K562 (cell line): Measurements from ENCODE around the gene AFAP1. TPM values are rescaled to one million over a fixed set of nuclear protein-coding genes. Genes with fewer than 3 reads are reported as not detected.

ENCODE experiments used
- ATAC-seq: fragments of 200-7000 bp; cut with Tn5 transposase; 3 replicates; pipeline ENCODE4 v1.9.1; 2020; ENCODE audit warnings: moderate library complexity
- BruUV-seq: library from RNA; stranded (reverse); fragments of 400-500 nt; replicated peaks from 2 replicates; lab custom pipeline; 2021; lab: Mats Ljungman, UMichigan
- CTCF ChIA-PET: fragments of 300-600 bp; formaldehyde crosslinking; extraction: SDS; loops from one replicate; lab custom pipeline; 2021; ENCODE audit warnings: low intra/inter-chr PET ratio; lab: Yijun Ruan, JAX
- POLR2A ChIA-PET: fragments of 300-600, 350-650 bp; sonication (Branson Sonifier 250); formaldehyde crosslinking; extraction: SDS; loops from one replicate; lab custom pipeline; 2021; ENCODE audit warnings: antibody characterized with exemption, inconsistent platforms; lab: Yijun Ruan, JAX
- DNase-seq, 4 experiments: peaks; one replicate each; pipeline versions ENCODE4 v3.0.0 to v3.0.0-alpha.2; 2011 to 2018; ENCODE audit warnings: low spot score in 3 of 4, mixed read lengths in 3 of 4; ENCODE audit errors: extremely low read depth in 1 of 4
- FAIRE-seq: peaks from 2 replicates; lab custom pipeline; 2011; peaks lifted over from hg19 to GRCh38; lab: Jason Lieb, UNC
- H2AFZ ChIP-seq: 2 replicates; pipeline ENCODE4 v1.6.0; 2011; ENCODE audit warnings: low read depth, low read length, control low read depth, inconsistent platforms
- H3K27ac ChIP-seq: fragments of 200-600 bp; 3 replicates; pipeline ENCODE4 v1.8.0; 2011; ENCODE audit warnings: low read depth, mild to moderate bottlenecking, control low read depth, inconsistent platforms, low read length, moderate library complexity, mixed read lengths; ENCODE audit errors: extremely low read depth
- H3K27me3 ChIP-seq, 2 experiments: fragments of 300-600 bp in 1 of 2; 2 replicates in 1 of 2; 3 replicates in 1 of 2; pipeline versions ENCODE4 v1.6.0 to v1.8.0; 2011; ENCODE audit warnings: inconsistent platforms in 2 of 2, low read length in 2 of 2, mild to moderate bottlenecking in 1 of 2, mixed read lengths in 1 of 2, moderate library complexity in 1 of 2; ENCODE audit not compliant: control insufficient read depth in 2 of 2, insufficient read depth in 2 of 2
- H3K36me3 ChIP-seq: fragments of 300-600 bp; 3 replicates; pipeline ENCODE4 v1.8.0; 2011; ENCODE audit warnings: mild to moderate bottlenecking, low read length, inconsistent platforms; ENCODE audit not compliant: control insufficient read depth, insufficient read depth
- H3K4me1 ChIP-seq, 2 experiments: fragments of 200-600 bp in 1 of 2; replicated peaks in 1 of 2; 2 replicates in 1 of 2; 3 replicates in 1 of 2; pipeline versions ENCODE4 v1.5.1 to v1.8.0; 2011; ENCODE audit warnings: inconsistent platforms in 2 of 2, low read length in 2 of 2, mild to moderate bottlenecking in 1 of 2, mixed read lengths in 1 of 2, moderate library complexity in 1 of 2; ENCODE audit not compliant: control insufficient read depth in 2 of 2, insufficient read depth in 2 of 2
- H3K4me2 ChIP-seq: 2 replicates; pipeline ENCODE4 v1.6.1; 2011; ENCODE audit warnings: low read length, control low read depth, inconsistent platforms, mixed read lengths; ENCODE audit not compliant: insufficient read depth
- H3K4me3 ChIP-seq: fragments of 200-600 bp; sonication (generic), shearing (Covaris generic); 2 replicates; pipeline ENCODE4 v1.5.1; 2016; ENCODE audit warnings: control low read depth, inconsistent platforms
- H3K79me2 ChIP-seq: fragments of 200-600 bp; 3 replicates; pipeline ENCODE4 v1.8.0; 2011; ENCODE audit warnings: low read length, inconsistent platforms; ENCODE audit not compliant: control insufficient read depth, insufficient read depth
- H3K9ac ChIP-seq, 2 experiments: 2 replicates each; pipeline versions ENCODE4 v1.6.0 to v1.6.1; 2011; ENCODE audit warnings: low read depth in 2 of 2, low read length in 2 of 2, control low read depth in 1 of 2, inconsistent platforms in 1 of 2, mild to moderate bottlenecking in 1 of 2, mixed read lengths in 1 of 2; ENCODE audit not compliant: insufficient read depth in 1 of 2
- H3K9me1 ChIP-seq: one replicate; pipeline ENCODE4 v1.6.0; 2011; ENCODE audit warnings: inconsistent platforms, mild to moderate bottlenecking, low read length, moderate library complexity; ENCODE audit not compliant: control insufficient read depth, insufficient read depth
- H3K9me3 ChIP-seq: replicated peaks from 2 replicates; pipeline ENCODE4 v1.5.1; 2011; ENCODE audit warnings: low read depth, low read length, inconsistent platforms; ENCODE audit not compliant: control insufficient read depth, insufficient read depth
- H4K20me1 ChIP-seq: replicated peaks from 2 replicates; pipeline ENCODE4 v1.6.1; 2011; ENCODE audit warnings: low read length, inconsistent platforms, mixed read lengths; ENCODE audit not compliant: control insufficient read depth, insufficient read depth
- ELF4 ChIP-seq: fragments of 450-650 bp; formaldehyde crosslinking; IDR thresholded peaks from 2 replicates; pipeline ENCODE4 v1.4.0; 2022; ENCODE audit warnings: missing genetic modification characterization
- KDM1A ChIP-seq, 2 experiments: fragments of 450-650 bp; IDR thresholded peaks; 2 replicates each; pipeline ENCODE4 v1.6.1; 2016; ENCODE audit warnings: mild to moderate bottlenecking in 2 of 2
- KLF10 ChIP-seq: fragments of 250-450 bp; sonication (Bioruptor Pico); IDR thresholded peaks from 2 replicates; pipeline ENCODE4 v1.6.1; 2021; ENCODE audit warnings: matching md5 sums
- MECOM ChIP-seq: fragments of 250-450 bp; sonication (Bioruptor Pico); IDR thresholded peaks from 2 replicates; pipeline ENCODE4 v1.8.0; 2022; ENCODE audit warnings: inconsistent platforms
- U2AF2 ChIP-seq: fragments of 200-400 bp; formaldehyde crosslinking; optimal IDR thresholded peaks from 2 replicates; pipeline ENCODE3; 2017; ENCODE audit warnings: low read depth, mild to moderate bottlenecking, low read length
- ZBTB5 ChIP-seq: fragments of 450-650 bp; IDR thresholded peaks from 2 replicates; pipeline ENCODE4 v1.6.1; 2017; ENCODE audit warnings: antibody characterized with exemption
- ZNF277 ChIP-seq: fragments of 250-450 bp; sonication (Bioruptor Pico); IDR thresholded peaks from 2 replicates; pipeline ENCODE4 v1.8.0; 2022; ENCODE audit warnings: inconsistent platforms, mild to moderate bottlenecking, moderate library complexity, borderline replicate concordance
- ZNF384 ChIP-seq: IDR thresholded peaks from 2 replicates; pipeline ENCODE4 v1.6.1; 2012; ENCODE audit warnings: low read depth, low read length, improper control_type of control experiment
- ZNF740 ChIP-seq, 3 experiments: fragments of 200-800 bp in 1 of 3; sonication (Bioruptor generic) in 1 of 3; sonication (generic) in 1 of 3; formaldehyde crosslinking in 1 of 3; IDR thresholded peaks; 2 replicates each; pipeline versions ENCODE4 v1.6.1 to v1.8.0; 2016 to 2022; ENCODE audit warnings: mild to moderate bottlenecking in 2 of 3, missing compliant biosample characterization in 2 of 3, missing genetic modification characterization in 2 of 3, missing genetic modification reagents in 1 of 3
- WGBS: fragments of 100-300 bp; shearing (Covaris generic); methylation state at CpG from one replicate; pipeline ENCODE4 v1.1.6; 2016; ENCODE audit warnings: low coverage, mixed read lengths; ENCODE audit not compliant: insufficient coverage; ENCODE audit errors: missing lambda C conversion rate; 5-methylcytosine and 5-hydroxymethylcytosine counted together
- in situ Hi-C: fragments of 300-500 bp; cut with MboI; formaldehyde crosslinking; loops from 4 replicates; pipeline ENCODE4 v1.15.0; 2018; ENCODE audit warnings: inconsistent platforms, mixed read lengths
- intact Hi-C: fragments of 100-400 bp; cut with micrococcal nuclease; formaldehyde crosslinking; loops from 2 replicates; pipeline ENCODE4 v1.14.2; 2022
- polyA plus RNA-seq, 8 experiments: library from polyadenylated mRNA; depleted of rRNA in 4 of 8; stranded (reverse) in 5 of 8; unstranded in 3 of 8; fragments of >200 nt; fragmentation: Nextera tagmentation in 2 of 8; fragmentation: Illumina TruSeq in 1 of 8; extraction: Ambion mirVana in 2 of 8; extraction: Trizol in 1 of 8; gene quantifications; 2 replicates each; pipeline versions ENCODE4 v1.2.1 to v1.2.3, GENCODE V29; 2011 to 2014; ENCODE audit warnings: inconsistent platforms in 1 of 8, missing spikeins in 1 of 8
- total RNA-seq, 7 experiments: library from RNA; depleted of rRNA in 6 of 7; stranded (reverse); fragments of >200 nt in 6 of 7; fragmentation: Illumina TruSeq in 2 of 7; extraction: Trizol in 2 of 7; gene quantifications; 2 replicates each; pipeline versions ENCODE4 v1.2.1 to v1.2.3, GENCODE V29; 2011 to 2021; ENCODE audit warnings: low replicate concordance in 1 of 7

The AFAP1 gene
- total and polyA plus RNA-seq, 9 of the 15 experiments (the other 6 are each of a cell fraction or from before 2014, with no cell fraction given): 0.07 to 0.42 (median 0.12) TPM; not detected in 1

GRCh38 chr4:7978489-7978888 lies 38.8 kb upstream of the AFAP1 start (continued):
- TF ChIP-seq ZNF277 (CRISPR knock-in tag): no peak
- TF ChIP-seq KLF10 (CRISPR knock-in tag): no peak
- TF ChIP-seq ZNF740 (CRISPR knock-in tag; IDR thresholded peaks at IDR 0.05): no peak
- no peak for TF ChIP-seq ZNF740 (tag; IDR thresholded peaks at IDR 0.05)

- Histone ChIP-seq H3K27ac (no peak overlapping the region), H3K9me3 (no peaks in the 10 kb centered on the region), H2AFZ (no peak overlapping the region), H3K9ac (no peak overlapping the region), H4K20me1 (no peaks in the 10 kb centered on the region; the same call in 1 of the 2 replicates), H3K4me1 (peaks cover 0 to 4% of the 10 kb centered on the region in 2 experiments; a peak in 1 of 5 replicates), H3K27me3 (peaks cover 0 to 14% of the 10 kb centered on the region in 2 experiments; a peak in 2 of 5 replicates), H3K4me2 (no peak overlapping the region)
- FAIRE-seq: no peak
- DNase-seq: no peak
- in situ Hi-C loops: no loop called here
- ATAC-seq: no peak
- CTCF ChIA-PET: no interaction called here
- no peak for TF ChIP-seq ZBTB5
- TF ChIP-seq ZNF384: no peak
- peak in 1 of 2 experiments; percentile 72; a peak in 1 of 4 replicates for TF ChIP-seq KDM1A (IDR thresholded peaks at IDR 0.05)
- 0 out of 2 replicates have a peak, but pooled peaks have one; percentile 32 for TF ChIP-seq ELF4
- TF ChIP-seq U2AF2: no peak
- no peak for TF ChIP-seq MECOM
- TF ChIP-seq, all 486 proteins: peak for 2
- no TSS peak for BruUV-seq
- POLR2A ChIA-PET: no interaction called here
- H3K9me1 ChIP-seq: no peaks in the 10 kb centered on the region
- H3K36me3 ChIP-seq: no peaks in the 10 kb centered on the region
- intact Hi-C loops: no loop called here
- 0% methylated on average over 4 of the region's 5 CpGs for WGBS
- H3K4me3 ChIP-seq: no peak overlapping the region
- H3K79me2 ChIP-seq: no peaks in the 10 kb centered on the region
Observed at GRCh38 chr4:7976634-7977033, 37.0 kb upstream of the AFAP1 start.
